Esophagus squamous epithelium (tissue), 5 donors: ENCODE results near the gene ZNRF3. TPM values are rescaled to one million over a fixed set of nuclear protein-coding genes. Genes with fewer than 3 reads are reported as not detected.
"Not testable (repeated sequence)": the region's sequence is repeated elsewhere in the genome, so short reads cannot be mapped to it uniquely, and the experiment has no call there.

ENCODE experiments used
- DNase-seq: peaks from one replicate; lab custom pipeline; 2025; lab: John Stamatoyannopoulos, UW
- H3K27ac ChIP-seq, 4 donors: fragments of 200-600 bp; sonication (generic); one replicate each; pipeline ENCODE4 v1.5.1; 2016 to 2019; ENCODE audit warnings: mild to moderate bottlenecking in 1 of 4
- H3K27me3 ChIP-seq, 4 donors: fragments of 200-600 bp; sonication (generic); 1 replicate in 3 of 4; 2 replicates in 1 of 4; pipeline versions ENCODE4 v1.5.1 to v1.6.0; 2017 to 2021; ENCODE audit warnings: antibody characterized with exemption in 1 of 4
- H3K36me3 ChIP-seq, 3 donors: fragments of 200-600 bp; sonication (generic); one replicate each; pipeline ENCODE4 v1.5.1; 2016 to 2019
- H3K4me1 ChIP-seq, 3 donors: fragments of 200-600 bp; sonication (generic); one replicate each; pipeline ENCODE4 v1.5.1; 2017 to 2019
- H3K4me3 ChIP-seq, 4 donors: fragments of 200-600 bp; sonication (generic); 1 replicate in 3 of 4; 2 replicates in 1 of 4; pipeline ENCODE4 v1.5.1; 2016 to 2019; ENCODE audit warnings: mild to moderate bottlenecking in 2 of 4, moderate library complexity in 1 of 4
- H3K9me3 ChIP-seq, 3 donors: fragments of 200-600 bp; sonication (generic); one replicate each; pipeline ENCODE4 v1.5.1; 2016 to 2019
- CTCF ChIP-seq, 6 experiments: fragments of 450-650 bp in 4 of 6; fragments of 200-600 bp in 2 of 6; sonication (generic) in 2 of 6; IDR thresholded peaks; one replicate each; pipeline ENCODE4 v1.5.1; 2016 to 2019; ENCODE audit warnings: antibody characterized with exemption in 6 of 6, mild to moderate bottlenecking in 4 of 6, moderate library complexity in 4 of 6
- POLR2A ChIP-seq, 4 donors: fragments of 450-650 bp; IDR thresholded peaks; one replicate each; pipeline ENCODE4 v1.6.1; 2017; ENCODE audit warnings: antibody characterized with exemption in 4 of 4, mild to moderate bottlenecking in 4 of 4, moderate library complexity in 3 of 4
- WGBS, 2 donors: methylation state at CpG; one replicate each; pipeline ENCODE4 v1.1.5; 2018; 5-methylcytosine and 5-hydroxymethylcytosine counted together
- intact Hi-C: fragments of 100-400 bp; cut with DNase I; formaldehyde crosslinking; loops from one replicate; pipeline ENCODE4 v1.15.0; 2022
- total RNA-seq, 4 donors: library from RNA; depleted of rRNA; stranded (reverse); fragments of >200 nt; gene quantifications; one replicate each; pipeline ENCODE4 v1.1.0, GENCODE V29; 2016
- donor health status: DM: yes; HTN: yes; CAD: no.

The ZNRF3 gene
- total RNA-seq, 4 donors from 2014 or later = 6.6 to 10.9 (median 7.2) TPM

DNA sequence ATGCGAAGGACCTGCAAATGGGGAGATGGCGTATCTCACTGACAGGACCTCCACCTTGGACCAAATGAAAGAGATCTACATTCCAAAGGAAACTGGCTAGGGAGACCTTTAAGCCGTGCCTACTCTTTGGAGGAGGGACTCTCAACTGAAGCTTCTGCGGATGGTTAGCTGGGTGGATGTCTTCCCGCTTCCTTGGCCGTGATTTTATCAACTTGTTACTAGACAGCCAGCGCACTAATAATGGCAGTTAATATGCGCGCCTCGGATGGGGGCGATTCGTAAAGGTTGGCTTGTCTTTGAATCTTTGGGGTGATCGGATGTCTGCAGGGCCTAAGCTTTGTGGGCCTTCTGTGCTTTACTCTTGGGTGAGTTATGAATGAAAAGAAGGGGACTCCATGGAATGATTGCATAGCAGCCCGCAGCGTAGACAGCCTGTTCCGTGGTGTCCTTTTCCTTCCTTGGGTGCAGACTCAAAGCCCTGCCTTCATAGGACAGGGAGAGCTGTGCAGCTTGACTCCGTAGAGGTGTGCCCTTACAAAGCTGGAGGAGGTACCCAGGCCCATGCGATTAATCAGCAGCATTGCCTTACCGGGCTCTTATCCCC, 1.5 kb downstream of the ZNRF3 start:
- WGBS, 2 donors = 29 to 45% methylated on average over 14 to 17 of the region's 19 CpGs
- no peak for DNase-seq
- no peaks in the 10 kb centered on the region for H3K9me3 ChIP-seq
- peak overlapping the region in 3 of 4 donors; percentile 24 to 91 (median 82) for H3K27ac ChIP-seq
- H3K4me1 ChIP-seq = peaks cover 14 to 54% (median 23%) of the 10 kb centered on the region in 3 donors
- H3K27me3 ChIP-seq = no peaks in the 10 kb centered on the region
- TF ChIP-seq POLR2A (IDR thresholded peaks at IDR 0.05) (no peak), CTCF (IDR thresholded peaks at IDR 0.05) (no peak)
- intact Hi-C loops = no loop called here
- H3K36me3 ChIP-seq = no peaks in the 10 kb centered on the region
- peak overlapping the region; percentile 51 to 80 (median 68) for H3K4me3 ChIP-seq

DNA sequence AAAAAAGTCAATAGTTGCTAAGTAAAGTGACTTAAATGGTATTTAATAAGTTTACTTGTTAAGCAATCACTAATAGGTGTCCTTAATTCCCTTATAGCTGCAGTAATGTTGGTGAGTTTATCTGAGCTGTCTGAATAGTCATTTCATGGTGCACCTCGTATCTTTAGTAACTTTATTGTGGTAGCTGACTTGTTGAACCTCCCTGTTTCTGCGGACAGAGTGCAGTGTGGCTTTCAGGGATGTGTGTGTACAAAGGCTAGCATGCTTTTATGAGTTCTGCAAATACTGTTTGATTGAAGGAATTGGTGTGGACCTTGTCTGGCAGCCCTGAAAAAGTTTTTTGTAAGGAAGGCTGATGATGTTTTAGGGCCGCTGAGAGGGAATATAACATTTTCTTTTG, 2.6 kb downstream of the ZNRF3 start:
- peaks cover 14 to 54% (median 23%) of the 10 kb centered on the region in 3 donors for H3K4me1 ChIP-seq
- intact Hi-C loops = no loop called here
- no peak for TF ChIP-seq POLR2A (IDR thresholded peaks at IDR 0.05)
- TF ChIP-seq CTCF (IDR thresholded peaks at IDR 0.05) = no peak
- no peaks in the 10 kb centered on the region for H3K36me3 ChIP-seq
- no peak overlapping the region for H3K27ac ChIP-seq
- H3K27me3 ChIP-seq = no peaks in the 10 kb centered on the region
- 36 to 58% methylated on average over 3 of the region's 3 CpGs for WGBS, 2 donors
- DNase-seq = no peak
- H3K9me3 ChIP-seq = no peaks in the 10 kb centered on the region
- H3K4me3 ChIP-seq = no peak overlapping the region

- H3K27ac ChIP-seq, H3K4me3 ChIP-seq: not testable (repeated sequence)
Measured at GRCh38 chr22:28886679-28887078, 3.3 kb downstream of the ZNRF3 start.

GRCh38 chr22:28887725-28888459, 4.5 kb downstream of the ZNRF3 start:
- no peak for DNase-seq
- Histone ChIP-seq H3K4me1 (peaks cover 7 to 61% (median 20%) of the 10 kb centered on the region in 3 donors), H3K36me3 (no peaks in the 10 kb centered on the region), H3K27ac (no peak overlapping the region), H3K9me3 (no peaks in the 10 kb centered on the region), H3K4me3 (no peak overlapping the region), H3K27me3 (no peaks in the 10 kb centered on the region)
- TF ChIP-seq CTCF (IDR thresholded peaks at IDR 0.05) = no peak
- no peak for TF ChIP-seq POLR2A (IDR thresholded peaks at IDR 0.05)
- 50 to 61% methylated on average over 4 of the region's 4 CpGs for WGBS, 2 donors
- intact Hi-C loops = no loop called here

More at GRCh38 chr22:28886679-28887078, 3.3 kb downstream of the ZNRF3 start:
- H3K9me3 ChIP-seq, intact Hi-C loops, H3K27me3 ChIP-seq, DNase-seq, H3K36me3 ChIP-seq: not testable (repeated sequence)
- WGBS, 2 donors = 88% methylated on average over 2 to 3 of the region's 4 CpGs
- H3K4me1 ChIP-seq = peaks cover 14 to 61% (median 23%) of the 10 kb centered on the region in 3 donors

- peaks cover 6 to 71% (median 18%) of the 10 kb centered on the region in 3 donors for H3K4me1 ChIP-seq
- no peaks in the 10 kb centered on the region for H3K27me3 ChIP-seq
- no peak overlapping the region for H3K27ac ChIP-seq
- H3K4me3 ChIP-seq = no peak overlapping the region
- intact Hi-C loops = no loop called here
- no peak for DNase-seq
- 80 to 81% methylated on average over 6 of the region's 6 CpGs for WGBS, 2 donors
- no peak for TF ChIP-seq CTCF (IDR thresholded peaks at IDR 0.05)
- no peak for TF ChIP-seq POLR2A (IDR thresholded peaks at IDR 0.05)
- no peaks in the 10 kb centered on the region for H3K36me3 ChIP-seq
- no peaks in the 10 kb centered on the region for H3K9me3 ChIP-seq
Measured at GRCh38 chr22:28889478-28890024, 6.2 kb downstream of the ZNRF3 start.
